GF-D8 (cell line): ENCODE data around the gene PPFIBP2.
"Not testable (repeated sequence)": the region's sequence is repeated elsewhere in the genome, so short reads cannot be mapped to it uniquely, and the experiment has no call there.

ENCODE experiments used
- DNase-seq: peaks from one replicate; lab custom pipeline; 2025; lab: John Stamatoyannopoulos, UW

Gene PPFIBP2

DNA sequence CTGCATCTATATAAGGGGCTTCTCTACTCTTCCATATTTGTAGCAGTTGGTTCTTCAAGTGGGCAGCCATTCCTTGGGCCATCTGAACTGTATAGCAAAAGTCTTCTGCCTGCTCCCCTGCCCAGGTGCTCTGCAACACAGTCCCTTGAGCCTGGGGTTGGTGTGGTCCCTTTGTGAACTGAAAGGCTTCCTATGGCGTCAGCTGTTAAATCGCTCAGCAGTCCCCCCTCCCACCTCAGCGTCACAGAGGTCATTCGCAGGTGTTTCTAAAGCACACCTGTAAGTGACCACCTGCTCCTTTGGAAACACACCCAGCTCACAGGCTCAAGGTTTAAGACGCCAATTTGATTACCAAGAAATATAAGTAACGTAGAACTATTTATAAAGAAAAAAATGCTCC, 122.6 kb downstream of the PPFIBP2 start:
- no peak for DNase-seq

DNA sequence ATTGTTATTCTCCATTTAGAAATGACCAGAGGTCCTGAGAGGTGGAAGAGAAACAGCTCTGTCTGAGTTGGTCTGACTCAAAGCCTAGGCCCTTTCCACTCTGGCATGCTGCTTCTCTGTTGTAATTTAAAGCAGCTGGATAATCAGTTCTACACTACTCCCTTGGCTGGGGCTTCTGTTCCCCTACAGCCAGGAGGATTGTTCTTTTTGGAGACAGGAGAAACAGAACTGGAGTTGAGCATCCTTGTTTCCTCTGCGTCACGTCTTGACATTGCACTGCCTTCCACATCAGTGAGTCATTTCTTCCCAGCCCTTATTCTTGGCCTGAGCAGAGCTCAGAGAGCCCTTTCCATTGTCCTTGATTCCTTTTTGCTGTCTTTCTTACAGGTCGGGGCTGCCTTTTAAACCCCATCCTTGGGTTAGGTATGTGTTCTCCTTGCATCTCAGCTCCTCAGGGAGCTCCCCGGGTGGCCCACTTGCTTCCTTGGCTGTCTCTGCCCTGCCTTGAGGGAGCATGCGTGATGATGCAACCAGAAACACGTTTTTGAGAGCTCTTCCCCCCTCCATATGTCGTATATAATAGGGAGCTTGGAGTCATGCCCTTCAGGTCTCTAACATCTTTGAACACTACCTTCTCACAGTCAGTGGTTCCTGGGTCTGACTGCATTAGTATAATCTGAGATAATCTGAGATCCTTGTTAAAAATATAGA, 123.8 kb downstream of the PPFIBP2 start:
- DNase-seq = no peak

DNA sequence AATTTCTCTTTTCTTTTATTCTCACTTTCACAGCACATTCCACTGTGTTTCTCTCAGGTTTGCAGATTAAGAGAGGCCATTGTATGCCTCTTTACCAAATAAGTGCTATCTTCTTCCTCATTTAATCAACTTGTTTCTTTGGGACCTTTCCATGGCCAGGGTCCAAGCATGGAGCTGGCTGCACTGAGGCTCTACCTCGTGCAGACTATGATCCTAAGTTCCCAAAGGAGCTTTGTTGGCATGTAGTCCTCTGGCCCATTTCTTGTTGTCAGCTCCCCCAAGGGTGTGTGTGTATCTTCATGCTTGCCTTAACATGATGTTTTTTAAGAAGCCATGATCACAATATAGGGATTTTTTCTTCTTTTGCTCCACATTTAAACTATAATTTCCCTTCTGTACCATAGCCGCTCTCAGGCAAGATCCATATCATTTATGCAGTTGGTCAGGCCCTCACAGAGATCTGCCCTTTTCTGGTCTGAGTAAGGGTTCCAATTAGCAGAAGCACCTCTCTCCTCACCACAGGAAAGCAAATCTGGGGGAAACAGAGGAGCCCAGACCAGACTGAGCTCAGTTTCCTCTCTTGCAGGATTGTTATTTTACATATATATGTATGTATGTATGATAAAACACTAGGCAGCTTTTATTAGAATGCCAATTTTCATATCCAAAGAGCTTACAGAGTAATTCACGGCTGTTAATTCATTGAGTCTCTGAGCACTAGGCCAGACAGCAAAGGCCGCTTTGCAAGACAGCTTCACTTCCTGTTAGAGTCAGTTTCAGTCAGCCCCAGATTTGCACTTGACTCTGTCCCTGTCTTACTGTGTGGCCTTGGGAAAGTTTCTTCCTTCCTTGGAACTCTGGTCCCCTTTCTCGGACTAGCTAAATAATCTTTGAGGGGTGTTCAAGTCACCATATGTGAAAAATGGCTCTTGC, 125.2 kb downstream of the PPFIBP2 start:
- DNase-seq = no peak

DNA sequence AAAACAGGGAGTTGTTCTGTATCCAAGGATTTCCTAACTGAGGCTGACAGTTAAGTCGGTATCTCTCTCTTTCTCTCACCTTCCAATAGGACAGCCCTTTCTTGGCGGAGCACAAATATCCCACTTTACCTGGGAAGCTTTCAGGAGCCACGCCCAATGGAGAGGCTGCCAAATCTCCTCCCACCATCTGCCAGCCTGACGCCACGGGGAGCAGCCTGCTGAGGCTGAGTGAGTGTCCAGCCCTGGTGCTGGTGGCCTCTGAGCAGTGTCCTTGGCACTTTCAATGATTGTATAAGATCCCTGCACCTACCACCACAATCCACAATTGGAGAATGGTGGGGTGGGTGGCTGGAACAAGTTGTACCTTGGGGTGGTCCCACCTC, 125.8 kb downstream of the PPFIBP2 start:
- no peak for DNase-seq

DNA sequence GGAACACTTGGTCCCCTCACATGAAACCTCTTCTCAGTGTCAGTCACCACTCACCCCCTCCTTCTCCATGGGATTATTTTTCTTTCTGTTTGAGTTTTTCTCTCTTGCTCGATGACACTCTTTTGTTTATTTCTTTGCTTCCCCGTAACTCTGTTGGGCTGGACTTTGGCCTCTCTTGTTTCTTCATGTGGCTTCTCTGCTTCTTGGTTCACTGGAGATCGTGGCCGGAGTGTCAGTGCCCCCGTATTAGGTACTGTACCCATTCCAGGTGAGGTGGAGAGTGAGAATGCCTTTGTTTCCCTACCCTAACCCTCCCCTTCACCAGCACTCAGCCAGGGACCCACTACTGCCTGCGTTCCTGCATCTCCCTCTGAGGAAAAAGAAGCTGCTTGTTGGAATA, 127.0 kb downstream of the PPFIBP2 start:
- no peak for DNase-seq

DNA sequence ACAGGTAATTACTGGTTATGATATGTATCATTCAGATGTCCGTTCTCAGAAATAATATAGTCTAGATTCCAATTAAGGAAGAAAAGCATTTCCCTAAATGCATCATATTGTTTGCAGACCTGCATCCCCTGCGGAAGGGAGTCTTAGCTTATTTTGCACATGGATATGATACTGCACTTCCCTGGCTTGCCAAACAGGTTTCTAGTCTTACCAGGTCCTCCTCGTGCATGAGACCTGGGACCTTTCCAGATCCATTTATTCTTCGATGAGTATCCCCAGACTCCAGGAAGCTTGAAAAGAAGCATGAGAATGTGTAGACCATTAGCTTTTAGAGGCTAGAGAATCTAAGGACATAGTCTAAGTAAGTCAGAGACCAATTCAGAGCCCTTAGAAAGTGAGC, 128.9 kb downstream of the PPFIBP2 start:
- no peak for DNase-seq

DNA sequence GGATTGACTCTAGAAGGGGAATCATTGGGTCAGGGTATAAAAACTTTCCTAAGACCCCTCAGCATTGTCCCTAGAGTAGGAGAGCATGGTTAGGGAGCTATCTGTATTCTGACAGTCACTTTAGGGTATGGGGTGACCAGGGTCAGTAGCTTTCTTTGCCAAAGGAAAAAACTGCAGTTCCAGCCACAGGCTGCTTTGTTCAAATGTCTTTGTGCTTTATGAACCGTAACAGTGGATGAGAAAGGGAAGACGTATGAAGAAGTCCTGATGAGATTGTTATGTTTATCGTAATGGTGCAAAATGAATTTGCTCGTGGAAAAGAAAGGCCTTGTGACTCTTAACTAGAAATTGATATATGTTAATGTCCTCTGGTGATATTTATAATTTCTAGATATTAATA, 129.5 kb downstream of the PPFIBP2 start:
- DNase-seq = no peak

DNA sequence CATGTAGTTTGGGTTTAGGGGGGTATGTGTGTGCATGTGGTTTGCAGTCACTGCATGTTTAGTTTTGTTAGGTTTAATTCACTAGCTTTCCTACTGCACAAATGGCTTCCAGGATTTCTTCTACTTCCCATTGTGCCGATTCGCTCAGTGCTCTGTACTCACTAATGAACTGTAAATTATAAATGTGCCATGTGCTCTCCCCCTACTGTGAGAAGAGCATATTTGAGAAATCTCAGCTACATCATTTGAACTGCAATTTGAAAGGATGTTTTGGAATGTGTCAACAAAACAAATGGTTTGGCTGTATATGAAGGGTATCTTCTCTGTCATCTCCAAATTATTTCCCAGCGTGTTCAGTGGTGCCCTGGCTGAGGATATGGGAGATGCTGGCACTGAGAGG, 131.4 kb downstream of the PPFIBP2 start:
- DNase-seq = no peak

DNA sequence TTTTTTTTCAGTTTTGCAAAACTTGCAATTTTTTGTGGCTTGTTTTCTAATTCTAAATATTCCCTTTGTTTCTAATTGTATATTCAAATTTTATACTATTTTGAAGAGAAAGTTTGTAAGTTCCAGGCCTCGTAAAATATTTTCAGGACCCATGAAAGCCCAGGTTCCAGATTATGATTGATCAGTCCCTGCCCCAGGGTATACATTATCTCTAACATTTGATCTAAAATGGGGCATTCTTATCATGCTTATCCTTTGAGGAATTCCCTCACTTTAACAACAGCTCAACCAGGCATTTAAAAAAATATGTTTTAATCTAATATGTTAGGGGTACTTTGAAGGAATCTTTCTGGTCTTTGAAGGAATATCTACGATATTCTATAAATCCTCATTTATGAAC, 133.1 kb downstream of the PPFIBP2 start:
- DNase-seq = no peak

DNA sequence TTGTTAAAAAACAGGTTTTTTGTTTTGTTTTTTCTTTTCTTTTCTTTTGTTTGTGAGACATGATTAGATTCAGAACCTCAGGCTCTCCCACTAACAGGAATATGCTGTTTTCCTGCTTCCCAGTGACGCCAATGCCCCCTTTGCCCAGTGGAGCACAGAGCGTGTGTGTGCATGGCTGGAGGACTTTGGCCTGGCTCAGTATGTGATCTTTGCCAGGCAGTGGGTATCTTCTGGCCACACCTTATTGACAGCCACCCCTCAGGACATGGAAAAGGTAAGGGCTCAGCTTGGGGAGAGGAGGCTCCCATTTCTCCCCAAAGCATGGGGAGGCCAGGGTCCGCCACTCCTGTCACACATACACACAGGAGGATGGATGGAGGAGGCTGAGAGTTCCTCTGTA, 134.5 kb downstream of the PPFIBP2 start:
- no peak for DNase-seq

DNA sequence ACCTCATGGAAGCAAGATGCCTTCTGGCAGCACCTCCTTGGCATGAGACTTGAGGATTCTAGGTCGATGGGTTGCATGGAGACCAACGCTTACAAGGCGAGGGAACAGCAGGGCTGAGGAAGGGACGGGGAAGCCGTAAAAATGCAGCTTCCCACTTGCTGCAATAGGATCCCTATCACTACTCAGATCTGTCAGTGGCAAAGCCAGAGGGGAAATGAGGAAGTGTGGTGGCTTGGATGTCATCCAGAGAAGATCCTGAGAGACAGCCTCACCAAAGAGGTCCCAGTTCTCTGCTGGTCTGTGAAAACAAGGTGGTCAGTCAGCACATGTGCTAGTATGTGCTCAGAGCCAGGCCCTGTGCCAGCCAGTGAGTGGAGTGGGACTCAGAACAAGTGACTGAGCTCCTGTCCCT, 137.3 kb downstream of the PPFIBP2 start:
- DNase-seq = peak; percentile 30

DNA sequence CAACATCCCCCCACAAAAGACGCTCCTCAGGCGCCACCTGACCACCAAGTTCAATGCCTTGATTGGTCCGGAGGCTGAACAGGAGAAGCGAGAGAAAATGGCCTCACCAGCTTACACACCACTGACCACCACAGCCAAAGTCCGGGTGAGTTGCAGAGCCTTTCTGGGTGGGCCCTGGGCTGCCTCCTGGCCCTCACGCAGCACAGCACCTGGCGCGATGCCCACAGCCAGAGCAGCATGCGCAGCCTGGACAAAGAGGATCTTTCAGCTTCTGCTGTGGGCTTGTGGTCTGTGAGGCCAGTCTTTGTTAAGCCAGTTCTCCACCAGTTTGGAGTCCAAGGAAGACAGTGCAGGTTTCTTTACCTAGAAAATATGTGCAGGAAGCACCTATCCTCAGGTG, 137.9 kb downstream of the PPFIBP2 start:
- DNase-seq = no peak

DNA sequence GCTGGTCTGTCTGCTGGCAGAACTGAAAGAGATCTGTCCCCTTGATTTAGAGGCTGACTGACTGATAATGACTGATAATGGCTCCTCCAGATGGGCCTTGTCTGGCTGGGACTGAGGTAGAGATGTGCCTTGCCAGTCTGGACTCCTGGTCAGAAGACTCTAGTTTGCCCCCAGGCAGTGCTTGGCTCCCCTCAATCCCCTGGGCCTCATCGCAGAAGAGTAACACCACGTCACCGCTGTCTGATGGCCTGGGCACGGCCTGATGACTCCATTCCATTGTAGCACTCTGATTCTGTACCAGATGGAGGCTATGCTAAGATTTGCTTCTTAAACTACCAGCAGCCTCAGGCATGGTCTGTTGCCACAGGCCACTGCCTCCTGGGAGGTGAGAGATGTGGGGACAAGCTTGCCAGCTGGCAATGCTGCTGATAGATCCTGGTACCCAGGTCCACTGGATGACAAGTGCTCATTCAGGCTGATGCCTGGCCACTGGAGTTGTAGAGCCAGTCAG, 140.5 kb downstream of the PPFIBP2 start:
- DNase-seq = no peak

DNA sequence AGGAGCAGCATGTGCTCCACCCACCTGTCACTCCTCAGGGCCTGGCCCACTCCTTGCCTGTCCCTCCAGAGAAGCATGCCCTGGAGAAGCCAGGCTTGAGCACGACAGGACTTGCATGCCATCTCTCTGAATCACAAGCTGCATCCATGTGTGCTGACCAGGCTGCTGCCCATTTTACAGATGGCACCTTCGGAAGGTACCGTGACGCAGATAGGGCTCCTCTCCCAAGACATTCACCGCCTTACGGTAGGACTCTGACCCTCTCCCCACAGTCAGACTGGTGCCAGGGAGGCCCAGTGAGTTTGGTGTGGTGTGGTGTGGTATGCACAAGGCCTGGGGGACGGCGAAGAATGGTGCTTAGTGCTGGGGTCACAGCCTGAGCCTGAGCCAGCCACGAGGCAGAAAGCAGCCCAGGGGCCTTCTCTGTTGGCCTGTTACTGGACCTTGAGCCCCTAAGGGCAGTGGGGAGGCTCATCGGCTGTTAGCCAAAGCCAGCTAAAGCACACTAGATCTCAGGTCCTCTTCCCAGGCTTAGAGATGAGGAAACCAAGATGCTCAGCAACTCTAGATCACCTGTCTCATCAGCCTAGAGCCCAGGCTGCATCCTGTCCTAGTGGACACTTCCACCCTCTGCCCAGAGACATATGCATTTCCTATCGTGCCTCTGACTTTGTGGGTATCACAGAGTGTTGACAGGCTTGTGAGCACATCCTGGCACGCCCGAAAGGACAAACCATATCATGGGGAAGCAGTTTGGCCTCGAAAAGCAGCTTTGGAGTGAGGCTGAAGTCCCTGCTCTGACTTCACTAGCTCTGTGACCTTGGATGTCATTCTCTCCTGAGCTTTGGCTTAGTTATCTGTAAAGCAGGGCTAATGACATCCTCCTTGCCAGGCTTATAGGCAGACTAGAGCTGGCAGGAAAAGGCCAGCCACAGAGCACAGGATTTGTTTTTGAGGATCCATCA, 141.7 kb downstream of the PPFIBP2 start:
- no peak for DNase-seq

DNA sequence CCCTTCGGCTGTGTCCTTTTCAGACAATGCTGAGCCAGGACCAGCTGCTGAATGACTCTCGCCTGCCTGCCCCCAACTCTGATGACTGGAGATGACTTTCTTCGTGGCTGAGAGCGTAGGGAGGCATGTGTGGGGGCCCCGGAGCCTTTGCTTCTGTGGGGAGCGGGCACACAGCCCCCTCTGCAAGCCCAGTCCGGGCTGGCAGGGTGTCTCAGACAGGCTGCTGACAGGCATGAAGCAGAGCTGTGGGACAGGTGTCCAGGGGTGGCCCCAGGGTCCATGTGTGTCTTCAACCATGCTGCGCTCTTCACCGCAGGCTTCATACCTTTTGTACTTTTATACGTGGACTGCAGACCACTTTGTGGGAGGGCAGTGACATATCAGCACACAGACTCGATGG, 142.9 kb downstream of the PPFIBP2 start:
- DNase-seq = no peak

DNA sequence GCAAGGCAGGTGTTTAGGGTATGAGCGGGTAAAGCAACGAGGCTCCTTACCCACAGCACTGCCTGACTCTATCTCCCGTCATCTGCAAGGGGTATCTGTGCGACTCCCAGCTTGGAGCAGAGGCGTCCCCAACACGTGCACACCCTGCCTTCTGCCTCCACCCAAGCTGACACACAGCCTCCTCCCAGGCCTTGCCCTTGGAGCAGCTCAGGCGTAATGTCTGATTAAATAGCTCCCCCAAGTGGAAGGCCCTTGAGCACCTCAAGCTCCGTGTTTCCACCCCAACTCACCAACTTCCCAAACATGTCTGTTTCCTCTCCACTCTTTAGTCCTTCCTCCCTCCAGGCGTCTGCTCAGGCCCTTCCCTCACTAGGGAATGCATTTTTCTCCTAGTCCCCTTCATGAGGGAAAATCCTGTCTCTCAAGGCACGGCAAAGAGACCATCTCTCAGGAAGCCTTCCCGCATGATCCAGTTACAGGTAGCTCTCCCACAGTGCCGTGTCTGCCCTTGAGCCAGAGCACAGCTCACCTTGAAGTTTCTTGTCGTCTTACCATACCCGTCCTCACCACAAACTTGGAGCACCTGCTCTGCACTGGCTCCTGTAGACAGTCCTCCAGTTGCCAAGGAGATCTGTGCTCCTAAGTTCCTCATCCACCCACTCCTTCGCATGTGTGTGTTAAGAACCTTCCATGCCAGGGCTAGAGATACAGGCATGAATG, 143.7 kb downstream of the PPFIBP2 start:
- DNase-seq = no peak

DNA sequence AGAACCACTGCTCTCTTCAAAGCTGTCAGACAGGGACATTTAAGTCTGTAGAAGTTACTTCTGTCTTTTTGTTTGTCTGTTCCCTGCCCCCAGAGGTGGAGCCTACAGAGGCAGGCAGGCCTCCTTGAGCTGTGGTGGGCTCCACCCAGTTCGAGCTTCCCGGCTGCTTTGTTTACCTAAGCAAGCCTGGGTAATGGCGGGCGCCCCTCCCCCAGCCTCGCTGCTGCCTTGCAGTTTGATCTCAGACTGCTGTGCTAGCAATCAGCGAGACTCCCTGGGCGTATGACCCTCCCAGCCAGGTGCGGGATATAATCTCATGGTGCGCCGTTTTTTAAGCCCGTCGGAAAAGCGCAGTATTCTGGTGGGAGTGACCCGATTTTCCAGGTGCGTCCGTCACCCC, 149.7 kb downstream of the PPFIBP2 start:
- not testable (repeated sequence) for DNase-seq

DNA sequence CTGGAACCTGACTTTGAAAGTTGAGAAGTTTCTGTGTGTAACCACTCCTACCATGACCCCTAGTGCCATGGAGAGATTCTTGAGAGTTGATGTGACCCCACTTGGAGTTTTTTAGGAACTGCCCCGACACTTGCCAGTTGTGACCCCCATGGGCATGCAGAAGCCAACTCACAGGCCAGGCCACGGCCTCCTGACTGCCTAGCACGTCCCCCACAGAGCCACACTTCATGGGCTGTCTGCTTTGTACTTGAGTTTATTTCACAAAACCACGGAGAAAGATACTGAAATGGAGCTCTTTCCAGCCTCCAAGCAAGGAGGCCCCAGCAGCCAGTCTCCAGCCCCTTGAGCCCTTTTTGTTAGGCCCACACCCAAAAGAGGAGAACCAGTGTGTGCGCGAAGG, 151.1 kb downstream of the PPFIBP2 start:
- no peak for DNase-seq

DNA sequence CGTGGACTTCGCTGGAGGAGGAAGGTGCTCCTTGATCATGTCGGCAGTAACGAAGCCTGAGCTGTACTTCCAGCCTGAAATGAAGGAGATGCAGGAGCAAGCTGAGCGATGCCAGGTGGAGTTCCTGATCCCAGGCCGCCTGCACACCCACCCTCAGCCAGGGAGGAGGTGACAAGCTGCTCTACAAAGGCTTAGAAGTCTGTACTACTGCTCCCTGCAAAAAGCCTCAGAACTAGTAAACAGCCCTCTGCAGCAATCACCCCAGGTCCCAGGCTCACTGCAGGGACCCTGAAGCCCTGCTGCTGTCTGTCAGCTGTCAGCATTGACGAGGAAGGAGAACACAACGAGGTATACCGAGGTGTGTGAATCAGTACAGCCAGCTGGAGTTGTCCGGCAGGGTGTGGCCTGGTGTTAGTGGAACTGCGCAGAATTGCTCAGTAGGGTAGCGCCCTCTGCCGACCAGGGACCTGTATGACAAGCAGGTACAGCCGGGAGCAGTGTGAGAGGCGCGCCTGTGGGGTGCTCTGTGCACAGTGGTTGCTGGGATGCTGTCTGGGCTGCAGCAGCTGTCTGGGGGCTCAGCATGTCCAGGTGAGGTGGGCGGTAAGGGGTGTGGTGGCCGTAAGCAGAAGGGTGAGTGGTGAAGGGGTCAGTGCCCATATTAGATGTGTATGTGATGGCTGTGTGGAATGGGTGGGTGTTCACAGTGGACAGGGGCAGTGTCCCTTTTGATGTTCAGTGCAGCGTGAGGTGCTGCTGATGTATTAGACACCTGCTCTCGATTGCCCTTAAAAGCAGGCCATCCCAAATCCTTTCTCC, 151.9 kb downstream of the PPFIBP2 start:
- DNase-seq = no peak

DNA sequence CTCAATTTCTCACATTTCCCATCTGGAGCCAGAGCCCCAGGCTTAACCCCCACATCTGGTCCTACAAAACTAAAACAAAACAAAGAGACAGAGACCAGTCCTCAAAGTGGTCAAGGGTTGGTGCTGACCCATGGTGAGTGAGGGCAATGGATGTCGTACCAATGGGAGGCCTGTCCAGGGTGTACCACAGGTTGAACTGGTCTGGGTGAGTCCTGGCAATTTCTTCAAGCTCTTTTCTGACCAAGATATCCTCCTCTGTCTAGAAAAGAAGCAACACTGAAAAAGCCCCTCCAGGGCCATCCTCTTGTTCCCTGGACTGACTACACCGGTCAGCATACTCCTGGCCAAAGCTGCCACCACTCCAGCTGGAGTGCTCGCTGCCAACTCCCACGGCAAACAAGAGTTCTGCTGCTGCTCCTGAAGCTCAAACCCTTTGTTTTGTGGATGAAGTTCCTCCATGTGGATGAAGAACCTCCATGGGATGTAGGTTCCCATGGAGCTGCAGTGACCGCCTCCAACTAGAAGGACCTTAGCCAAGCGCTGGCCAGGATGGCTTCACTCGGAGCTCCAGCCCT, 152.6 kb downstream of the PPFIBP2 start:
- DNase-seq = no peak
